ENCODE data around the gene PSME3IP1. TPM values are rescaled to one million over a fixed set of nuclear protein-coding genes. Genes with fewer than 3 reads are reported as not detected.

The PSME3IP1 gene
- total and polyA plus RNA-seq, 2 of the 4 experiments (the other 2 are of a cell fraction) = 50.2 to 75.2 TPM

- Histone ChIP-seq H3K4me2 (ENCODE audit: low read depth, low read length) (no peak overlapping the region), H3K27me3 (ENCODE audit: control insufficient read depth, insufficient read depth, low read length) (no peaks in the 10 kb centered on the region), H3K79me1 (ENCODE audit: low read depth in 1 of 2, low read length in 2 of 2) (peaks cover 4 to 5% of the 10 kb centered on the region in 2 experiments; a peak in 1 of 4 replicates), H4K5ac (ENCODE audit: low read depth, low read length) (no peak overlapping the region), H2BK15ac (ENCODE audit: low read depth, low read length) (no peak overlapping the region), H3K14ac (replicated peaks; ENCODE audit: low read depth, low read length) (no peak overlapping the region), H3K56ac (ENCODE audit: extremely low read depth, insufficient read depth, low read length) (no peak overlapping the region), H3K4me3 (ENCODE audit: insufficient read depth, low read depth, low read length) (no peak overlapping the region), H3K9me3 (ENCODE audit: control insufficient read depth, insufficient read depth, low read length) (no peaks in the 10 kb centered on the region), H2AK9ac (replicated peaks; ENCODE audit: low read depth, low read length, poor library complexity) (no peak overlapping the region), H3K36me3 (ENCODE audit: control insufficient read depth, insufficient read depth, low read length) (peaks cover 44% of the 10 kb centered on the region), H3K27ac (ENCODE audit: insufficient read depth, low read length) (no peak overlapping the region), H4K91ac (ENCODE audit: insufficient read depth, low read depth, low read length) (no peak overlapping the region), H3K4me1 (ENCODE audit: control insufficient read depth, insufficient read depth, low read length) (no peaks in the 10 kb centered on the region), H3K18ac (ENCODE audit: low read depth, low read length) (no peak overlapping the region), H2BK120ac (ENCODE audit: low read depth, low read length) (no peak overlapping the region), H3K23ac (ENCODE audit: low read depth, low read length) (no peak overlapping the region), H2BK20ac (ENCODE audit: low read depth, low read length) (no peak overlapping the region), H4K8ac (ENCODE audit: low read depth in 2 of 2, low read length in 2 of 2) (no peak overlapping the region), H2BK5ac (ENCODE audit: low read depth, low read length, poor library complexity, severe bottlenecking) (no peak overlapping the region), H3K4ac (ENCODE audit: low read depth, low read length) (no peak overlapping the region), H3K9ac (ENCODE audit: low read depth, low read length) (no peak overlapping the region), H2AFZ (replicated peaks; ENCODE audit: low read length, poor library complexity) (no peak overlapping the region), H3K9me1 (ENCODE audit: insufficient read depth, low read length) (no peaks in the 10 kb centered on the region), H4K20me1 (ENCODE audit: insufficient read depth, low read length) (peaks cover 3% of the 10 kb centered on the region; the same call in 1 of the 2 replicates), H2AK5ac (ENCODE audit: low read depth, low read length) (no peak overlapping the region)
- DNase-seq (peak; percentile 83), ATAC-seq (ENCODE audit: low read depth) (peak; percentile 69)
- in situ Hi-C loops (cut with MboI; ENCODE audit: low sequenced_read_pairs) = loop anchor here (5.0 kb wide), 1 partner anchor 81 kb away; no protein-coding TSS in a partner anchor
- ChIA-PET CTCF (no interaction called here), POLR2A (ENCODE audit: unreplicated experiment) (interaction anchor here (1.0 kb wide), 1 partner anchor 14 kb away, joined by 3 read pairs; no protein-coding TSS in a partner anchor)
- BruUV-seq (replicated peaks) = no TSS peak
- WGBS, 2 experiments (ENCODE audit: extremely low coverage in 2 of 2, insufficient read length in 1 of 2) = no CpG with 5 or more reads among the region's 4 CpGs
- intact Hi-C loops (cut with micrococcal nuclease) = loop anchor here (1.0 to 5.0 kb wide), 4 partner anchors 75 to 376 kb away; partner anchors contain the start of genes CPNE2 and SLC12A3
- TF ChIP-seq CEBPB (IDR thresholded peaks at IDR 0.05; ENCODE audit: low read depth, low read length) (no peak), MXI1 (IDR thresholded peaks at IDR 0.05; ENCODE audit: borderline replicate concordance, low read depth, low read length) (no peak), SMC3 (IDR thresholded peaks at IDR 0.05; ENCODE audit: low read depth, low read length) (peak; percentile 71), RAD21 (IDR thresholded peaks at IDR 0.05; ENCODE audit: low read length) (peak; percentile 89), CTCF (conservative IDR thresholded peaks at IDR 0.05; ENCODE audit: low read depth, low read length) (peak; percentile 78), MAZ (IDR thresholded peaks at IDR 0.05; ENCODE audit: borderline replicate concordance, low read depth, low read length) (no peak), NFE2L2 (IDR thresholded peaks at IDR 0.05; ENCODE audit: low read depth, low read length) (no peak), CHD1 (IDR thresholded peaks at IDR 0.05; ENCODE audit: low read depth, low read length) (no peak)
- dilution Hi-C loops (cut with HindIII; ENCODE audit: low sequenced_read_pairs, unreplicated experiment) = no loop called here
Measured at GRCh38 chr16:57167953-57168352, 17.9 kb downstream of the PSME3IP1 start.
